ENCODE measurements around the gene MTIF2. TPM values are rescaled to one million over a fixed set of nuclear protein-coding genes. Genes with fewer than 3 reads are reported as not detected.

Gene MTIF2

Small RNA genes within 50 kb of the gene (small RNA-seq; reads per million reads assigned to genes)
- gene RF00019, result not detected

Measured in skeletal muscle satellite cell (primary cell).